ENCODE measurements around the gene PRKCQ. TPM values are rescaled to one million over a fixed set of nuclear protein-coding genes. Genes with fewer than 3 reads are reported as not detected.

PRKCQ gene
- total RNA-seq, 1 donor from 2014 or later, result 3.5 TPM

DNA sequence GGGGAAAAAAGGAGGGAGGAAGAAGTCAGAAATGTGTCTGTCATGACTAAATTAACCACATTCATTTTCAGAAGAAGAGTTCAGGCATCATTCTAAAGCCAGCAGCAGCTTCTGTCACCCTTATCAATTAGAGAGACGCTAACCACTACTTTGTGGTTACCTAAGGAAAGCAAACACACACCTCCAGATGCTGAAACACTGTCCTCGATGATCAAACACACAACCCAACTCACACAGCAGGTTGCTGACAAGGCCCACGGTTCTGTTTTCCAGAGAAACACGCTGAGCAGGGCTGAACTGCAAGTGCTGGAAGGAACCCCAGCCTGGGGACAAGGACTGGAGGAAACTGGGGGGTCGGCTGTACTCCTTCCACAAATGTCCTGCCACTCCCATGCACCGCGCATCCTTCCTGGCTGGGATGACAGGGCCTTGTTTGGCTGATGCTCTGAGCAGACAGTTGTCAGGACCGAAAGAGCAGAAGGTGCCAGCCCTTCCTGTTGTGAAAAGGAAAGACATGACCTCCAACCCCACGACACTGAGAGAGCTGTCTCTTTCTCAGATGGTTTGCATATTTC lies 36.6 kb downstream of the PRKCQ start:
- no peak for DNase-seq (ENCODE audit: low spot score)
- H3K27ac Mint-ChIP-seq, result no peak overlapping the region
- Histone ChIP-seq H3K27ac (no peak overlapping the region), H3K4me2 (peak overlapping the region; percentile 63), H3K4me3 (no peak overlapping the region), H3K36me3 (no peaks in the 10 kb centered on the region), H3K79me2 (ENCODE audit: low read depth) (no peaks in the 10 kb centered on the region), H3K9ac (no peak overlapping the region), H4K20me1 (ENCODE audit: low read depth) (no peaks in the 10 kb centered on the region), H2AFZ (replicated peaks) (peak overlapping the region; percentile 5), H3F3A (ENCODE audit: low read depth) (peaks cover 9% of the 10 kb centered on the region), H3K9me3 (ENCODE audit: low read depth) (no peaks in the 10 kb centered on the region), H3K4me1 (peaks cover 14% of the 10 kb centered on the region), H3K27me3 (peaks cover 8% of the 10 kb centered on the region)
- peaks cover 3% of the 10 kb centered on the region for H3K9me3 Mint-ChIP-seq
- no peak for TF ChIP-seq CTCF (IDR thresholded peaks at IDR 0.05)
- TF ChIP-seq EZH2phosphoT487 (IDR thresholded peaks at IDR 0.05), result no peak
- TF ChIP-seq EZH2 (IDR thresholded peaks at IDR 0.05), result no peak
- peaks cover 10% of the 10 kb centered on the region for H3K4me1 Mint-ChIP-seq
- peaks cover 3% of the 10 kb centered on the region for H3K27me3 Mint-ChIP-seq (ENCODE audit: insufficient read depth, low read depth)
- H3K36me3 Mint-ChIP-seq, result peaks cover 3% of the 10 kb centered on the region
- H3K4me3 Mint-ChIP-seq, result no peak overlapping the region

GRCh38 chr10:6542999-6543430 lies 37.1 kb downstream of the PRKCQ start:
- peaks cover 3% of the 10 kb centered on the region for H3K9me3 Mint-ChIP-seq
- DNase-seq (ENCODE audit: low spot score), result no peak
- no peak overlapping the region for H3K27ac ChIP-seq
- H3K4me1 Mint-ChIP-seq, result peaks cover 10% of the 10 kb centered on the region
- H3K79me2 ChIP-seq (ENCODE audit: low read depth), result no peaks in the 10 kb centered on the region
- H3K4me1 ChIP-seq, result peaks cover 14% of the 10 kb centered on the region
- peak overlapping the region; percentile 63 for H3K4me2 ChIP-seq
- peaks cover 8% of the 10 kb centered on the region for H3K27me3 ChIP-seq
- no peaks in the 10 kb centered on the region for H3K9me3 ChIP-seq (ENCODE audit: low read depth)
- H4K20me1 ChIP-seq (ENCODE audit: low read depth), result no peaks in the 10 kb centered on the region
- TF ChIP-seq CTCF (IDR thresholded peaks at IDR 0.05) (no peak), EZH2 (IDR thresholded peaks at IDR 0.05) (no peak), EZH2phosphoT487 (IDR thresholded peaks at IDR 0.05) (no peak)
- no peak overlapping the region for H3K27ac Mint-ChIP-seq
- H3K36me3 ChIP-seq, result no peaks in the 10 kb centered on the region
- peaks cover 3% of the 10 kb centered on the region for H3K27me3 Mint-ChIP-seq (ENCODE audit: insufficient read depth, low read depth)
- peaks cover 3% of the 10 kb centered on the region for H3K36me3 Mint-ChIP-seq
- no peak overlapping the region for H3K9ac ChIP-seq
- no peak overlapping the region for H3K4me3 Mint-ChIP-seq
- H3F3A ChIP-seq (ENCODE audit: low read depth), result peaks cover 9% of the 10 kb centered on the region
- H2AFZ ChIP-seq (replicated peaks), result peak overlapping the region; percentile 5
- H3K4me3 ChIP-seq, result no peak overlapping the region

DNA sequence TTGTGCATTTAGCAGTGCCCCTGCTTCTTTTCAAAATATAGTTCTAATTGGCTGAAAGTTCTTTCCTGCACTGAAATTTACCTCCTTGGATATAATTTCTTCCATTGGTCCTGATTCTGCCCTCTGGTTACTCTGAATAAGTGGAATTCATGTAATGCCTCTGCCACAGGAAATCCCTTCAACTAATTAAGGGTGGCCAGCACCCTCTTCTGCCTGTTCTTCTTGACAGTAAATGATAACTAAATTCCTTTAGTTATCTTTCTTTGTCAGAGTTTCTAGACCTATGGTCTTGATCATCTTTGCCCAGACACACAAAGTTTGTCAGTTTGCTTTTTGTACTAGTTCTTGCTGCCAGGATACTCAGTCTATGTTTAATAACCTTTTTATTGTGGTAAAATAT lies 40.2 kb downstream of the PRKCQ start:
- peaks cover 3% of the 10 kb centered on the region for H3K27me3 Mint-ChIP-seq (ENCODE audit: insufficient read depth, low read depth)
- Histone ChIP-seq H3K9me3 (ENCODE audit: low read depth) (no peaks in the 10 kb centered on the region), H3K9ac (no peak overlapping the region), H3K27ac (no peak overlapping the region), H3K4me3 (no peak overlapping the region), H2AFZ (replicated peaks) (no peak overlapping the region), H3F3A (ENCODE audit: low read depth) (peaks cover 9% of the 10 kb centered on the region), H3K36me3 (no peaks in the 10 kb centered on the region), H3K79me2 (ENCODE audit: low read depth) (no peaks in the 10 kb centered on the region), H3K4me1 (peaks cover 14% of the 10 kb centered on the region), H3K4me2 (no peak overlapping the region), H3K27me3 (peaks cover 8% of the 10 kb centered on the region), H4K20me1 (ENCODE audit: low read depth) (no peaks in the 10 kb centered on the region)
- H3K36me3 Mint-ChIP-seq, result no peaks in the 10 kb centered on the region
- H3K27ac Mint-ChIP-seq, result no peak overlapping the region
- peaks cover 10% of the 10 kb centered on the region for H3K4me1 Mint-ChIP-seq
- H3K9me3 Mint-ChIP-seq, result no peaks in the 10 kb centered on the region
- TF ChIP-seq EZH2phosphoT487 (IDR thresholded peaks at IDR 0.05) (no peak), CTCF (IDR thresholded peaks at IDR 0.05) (no peak), EZH2 (IDR thresholded peaks at IDR 0.05) (no peak)
- no peak for DNase-seq (ENCODE audit: low spot score)
- no peak overlapping the region for H3K4me3 Mint-ChIP-seq

Measured in neural progenitor cell (in vitro differentiated cells).